ENCODE data around the gene NAV3. TPM values are rescaled to one million over a fixed set of nuclear protein-coding genes. Genes with fewer than 3 reads are reported as not detected.

Gene NAV3
- total RNA-seq, 2 donors from 2014 or later = not detected

DNA sequence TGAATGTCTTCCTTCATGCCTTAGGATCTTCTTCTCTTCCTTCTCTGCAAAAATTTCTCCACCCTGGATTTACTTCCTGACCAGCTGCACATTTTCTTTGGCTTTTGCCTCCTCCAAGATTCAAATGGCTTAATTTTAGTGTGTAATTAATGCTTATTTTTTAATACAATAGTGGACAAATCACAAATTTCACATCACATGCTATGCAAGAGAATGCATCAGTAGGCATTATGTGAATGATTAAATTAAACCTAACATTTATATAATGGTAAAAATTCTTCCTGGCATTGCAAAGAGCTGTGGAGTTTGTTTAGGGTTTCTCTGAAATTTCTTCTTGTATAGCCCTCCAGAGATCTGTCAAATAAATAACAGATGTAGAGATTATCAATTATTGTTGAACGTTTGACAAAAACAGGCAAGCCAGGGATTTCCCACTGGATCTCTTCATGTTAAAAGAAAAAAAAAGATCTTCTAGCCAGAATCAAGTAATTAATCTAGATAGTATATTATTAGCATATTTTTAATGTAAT lies 84.4 kb downstream of the NAV3 start:
- Mint-ChIP-seq H3K4me3 (no peak overlapping the region), H3K9me3 (peaks cover 3 to 6% of the 10 kb centered on the region in 2 donors), H3K36me3 (ENCODE audit: insufficient read depth in 2 of 2) (no peaks in the 10 kb centered on the region), H3K27me3 (ENCODE audit: low read depth) (no peaks in the 10 kb centered on the region), H3K4me1 (ENCODE audit: low read depth) (no peaks in the 10 kb centered on the region), H3K27ac (no peak overlapping the region)
- no peak for DNase-seq
- no peak for ATAC-seq (replicated peaks in 1 of 2)

DNA sequence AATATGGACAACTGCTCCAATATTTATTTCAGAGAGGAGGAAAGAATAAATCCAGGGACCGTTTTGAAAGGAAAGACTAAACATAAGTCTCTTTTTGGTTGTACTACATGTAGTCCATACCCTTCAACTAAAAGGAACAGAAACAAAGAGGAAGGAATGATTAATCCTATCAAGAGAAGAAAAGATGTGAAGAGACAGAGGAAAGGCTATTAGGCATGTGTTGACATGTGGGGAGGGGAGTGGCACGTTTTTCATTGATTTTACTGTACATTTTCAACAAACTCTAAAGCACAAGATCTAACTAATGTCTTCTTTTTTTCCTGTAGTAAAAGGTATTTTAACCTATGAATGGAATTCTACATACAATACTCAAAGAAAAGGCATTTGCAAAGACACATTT lies 85.6 kb downstream of the NAV3 start:
- Mint-ChIP-seq H3K36me3 (ENCODE audit: insufficient read depth in 2 of 2) (no peaks in the 10 kb centered on the region), H3K27ac (no peak overlapping the region), H3K9me3 (peaks cover 2 to 6% of the 10 kb centered on the region in 2 donors), H3K4me1 (ENCODE audit: low read depth) (no peaks in the 10 kb centered on the region), H3K4me3 (no peak overlapping the region), H3K27me3 (ENCODE audit: low read depth) (no peaks in the 10 kb centered on the region)
- ATAC-seq (replicated peaks in 1 of 2) = no peak
- DNase-seq = no peak

DNA sequence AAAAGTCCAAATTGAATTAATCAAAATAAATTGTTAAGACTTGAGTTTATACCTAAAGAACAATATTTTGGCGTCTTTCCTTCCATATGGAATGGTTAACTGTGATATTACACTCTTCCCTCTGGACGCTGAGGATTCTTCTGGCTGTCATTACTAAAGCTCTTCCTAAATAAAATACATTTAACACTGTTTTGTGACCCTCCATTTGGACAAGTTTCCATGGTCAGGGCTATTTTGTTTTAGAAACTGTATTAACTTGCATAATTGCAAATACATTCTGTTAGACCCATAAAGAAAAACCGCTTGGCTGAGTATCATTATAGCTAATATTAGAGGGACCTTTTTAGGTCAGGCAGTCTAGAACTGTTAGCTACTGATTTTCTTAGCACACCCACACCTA lies 87.4 kb downstream of the NAV3 start:
- H3K36me3 Mint-ChIP-seq (ENCODE audit: insufficient read depth in 2 of 2) = no peaks in the 10 kb centered on the region
- ATAC-seq (replicated peaks in 1 of 2) (no peak), DNase-seq (no peak)
- H3K27ac Mint-ChIP-seq = no peak overlapping the region
- H3K9me3 Mint-ChIP-seq = peaks cover 3 to 8% of the 10 kb centered on the region in 2 donors
- no peaks in the 10 kb centered on the region for H3K4me1 Mint-ChIP-seq (ENCODE audit: low read depth)
- no peaks in the 10 kb centered on the region for H3K27me3 Mint-ChIP-seq (ENCODE audit: low read depth)
- H3K4me3 Mint-ChIP-seq = no peak overlapping the region

DNA sequence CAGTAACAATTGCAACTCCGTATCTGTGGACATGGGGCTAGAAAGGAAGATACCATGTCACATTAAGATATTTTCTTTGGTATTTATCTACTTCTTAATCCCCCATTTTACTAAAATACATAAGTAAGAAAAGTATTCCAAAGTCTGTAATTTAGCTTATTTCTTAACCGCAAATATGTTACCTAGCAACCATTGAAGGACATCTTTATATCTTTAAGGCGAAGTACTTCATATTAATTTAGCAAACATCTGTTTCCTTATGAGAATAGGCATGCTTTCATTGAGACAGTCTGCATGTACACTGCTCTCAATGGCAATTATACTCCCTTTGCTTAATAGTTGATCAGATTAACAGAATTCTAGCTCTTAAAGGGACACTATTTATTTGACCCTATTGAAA lies 88.8 kb downstream of the NAV3 start:
- H3K27me3 Mint-ChIP-seq (ENCODE audit: low read depth) = no peaks in the 10 kb centered on the region

DNA sequence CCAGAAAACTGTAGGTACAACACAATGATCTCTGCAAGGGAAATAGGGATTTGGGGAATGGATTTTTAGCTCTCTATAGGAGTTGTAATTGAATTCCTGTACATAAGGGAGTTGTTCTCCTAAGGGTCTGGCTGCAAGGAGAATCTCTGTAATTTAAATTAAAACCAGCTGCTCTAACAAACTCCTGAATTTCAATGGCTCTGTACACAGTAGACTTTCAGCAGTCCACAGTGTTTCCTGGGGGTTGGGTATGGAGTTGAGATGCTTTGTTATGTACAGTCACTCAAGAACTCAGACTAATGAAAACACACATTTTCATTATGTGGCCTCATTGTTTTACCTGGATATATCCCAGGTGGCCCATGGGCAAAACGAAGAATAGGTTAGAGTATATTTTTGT lies 93.2 kb downstream of the NAV3 start:
- Mint-ChIP-seq H3K27me3 (ENCODE audit: low read depth) (no peaks in the 10 kb centered on the region), H3K4me1 (ENCODE audit: low read depth) (no peaks in the 10 kb centered on the region), H3K36me3 (ENCODE audit: insufficient read depth in 2 of 2) (no peaks in the 10 kb centered on the region), H3K9me3 (peaks cover 4 to 5% of the 10 kb centered on the region in 2 donors), H3K27ac (no peak overlapping the region), H3K4me3 (no peak overlapping the region)
- DNase-seq (no peak), ATAC-seq (replicated peaks in 1 of 2) (no peak)

More for the DNA sequence above, 88.8 kb downstream of the NAV3 start:
- H3K27ac Mint-ChIP-seq = no peak overlapping the region
- H3K4me3 Mint-ChIP-seq = no peak overlapping the region
- H3K9me3 Mint-ChIP-seq = peaks cover 6 to 8% of the 10 kb centered on the region in 2 donors
- no peak for DNase-seq
- no peak for ATAC-seq (replicated peaks in 1 of 2)
- no peaks in the 10 kb centered on the region for H3K4me1 Mint-ChIP-seq (ENCODE audit: low read depth)
- H3K36me3 Mint-ChIP-seq (ENCODE audit: insufficient read depth in 2 of 2) = no peaks in the 10 kb centered on the region

DNA sequence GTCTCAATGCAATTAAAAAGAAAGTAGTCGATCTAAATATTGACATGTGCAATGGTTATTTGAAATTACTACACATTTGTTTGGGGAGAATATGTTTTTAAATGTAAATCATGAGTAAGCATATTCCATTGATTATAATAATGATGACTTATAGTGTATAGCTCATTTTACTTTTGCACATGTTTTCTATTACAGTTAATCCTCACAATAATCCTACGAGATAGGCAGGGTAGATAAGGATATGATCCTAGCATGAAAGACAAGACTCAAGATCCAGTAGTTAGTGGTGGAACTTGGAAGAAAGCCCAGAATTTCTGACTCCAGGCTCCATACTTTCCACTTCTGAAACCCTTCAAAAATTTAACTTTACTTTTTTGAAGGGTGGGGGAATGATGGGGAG lies 94.0 kb downstream of the NAV3 start:
- DNase-seq (no peak), ATAC-seq (replicated peaks in 1 of 2) (no peak)
- Mint-ChIP-seq H3K9me3 (peaks cover 4 to 5% of the 10 kb centered on the region in 2 donors), H3K4me1 (ENCODE audit: low read depth) (no peaks in the 10 kb centered on the region), H3K36me3 (ENCODE audit: insufficient read depth in 2 of 2) (no peaks in the 10 kb centered on the region), H3K27me3 (ENCODE audit: low read depth) (no peaks in the 10 kb centered on the region), H3K27ac (no peak overlapping the region), H3K4me3 (no peak overlapping the region)

DNA sequence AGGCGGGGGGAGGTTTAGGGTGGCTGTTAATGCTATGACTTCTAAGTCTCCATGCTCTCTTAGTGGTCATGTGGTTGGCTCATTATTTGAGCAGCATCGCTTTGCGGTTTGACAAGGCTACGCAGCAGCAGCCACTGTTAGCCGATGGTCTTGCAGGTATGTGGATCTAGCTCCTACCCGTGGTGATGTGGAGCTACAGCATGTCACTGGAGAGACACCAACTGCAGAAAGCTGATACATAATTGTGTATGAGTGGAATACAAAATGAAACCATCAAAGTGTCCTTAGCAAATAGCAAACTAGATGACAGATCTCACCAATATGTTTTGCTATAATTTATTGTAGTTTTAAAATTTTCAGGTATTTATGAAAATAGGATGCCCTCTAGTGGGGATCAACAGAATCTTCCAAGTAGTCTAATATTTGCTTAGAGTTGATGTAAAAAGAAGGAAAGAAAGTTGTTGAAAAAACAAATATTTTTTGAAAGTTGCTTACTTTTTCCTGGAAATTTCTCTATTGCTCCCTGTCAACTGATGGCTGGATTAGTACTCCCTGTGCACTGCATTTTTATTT lies 94.9 kb downstream of the NAV3 start:
- Mint-ChIP-seq H3K27me3 (ENCODE audit: low read depth) (no peaks in the 10 kb centered on the region), H3K36me3 (ENCODE audit: insufficient read depth in 2 of 2) (peaks cover 0 to 2% of the 10 kb centered on the region in 2 donors), H3K4me1 (ENCODE audit: low read depth) (no peaks in the 10 kb centered on the region), H3K9me3 (peaks cover 4 to 5% of the 10 kb centered on the region in 2 donors), H3K4me3 (no peak overlapping the region), H3K27ac (no peak overlapping the region)
- DNase-seq (peak; percentile 3 to 19), ATAC-seq (replicated peaks in 1 of 2) (peak; percentile 47 to 66)

DNA sequence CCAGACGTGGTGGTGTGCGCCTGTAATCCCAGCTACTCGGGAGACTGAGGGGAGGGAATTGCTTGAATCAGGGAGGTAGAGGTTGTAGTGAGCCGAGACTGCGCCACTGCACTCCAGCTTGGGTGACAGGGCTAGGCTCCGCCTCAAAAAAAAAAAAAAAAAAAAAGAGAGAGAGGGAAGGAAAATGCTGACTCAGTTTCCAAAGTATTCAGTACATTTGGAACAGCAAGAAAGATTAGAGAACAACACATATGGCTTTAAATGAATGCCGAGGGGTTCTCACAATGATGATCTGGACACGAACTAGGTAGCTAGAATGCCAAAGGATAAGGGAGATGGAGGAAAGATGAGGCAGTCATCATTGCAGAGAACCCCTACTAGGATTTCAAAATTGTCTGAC lies 97.4 kb downstream of the NAV3 start:
- Mint-ChIP-seq H3K4me1 (ENCODE audit: low read depth) (no peaks in the 10 kb centered on the region), H3K27me3 (ENCODE audit: low read depth) (no peaks in the 10 kb centered on the region), H3K36me3 (ENCODE audit: insufficient read depth in 2 of 2) (peaks cover 0 to 2% of the 10 kb centered on the region in 2 donors), H3K4me3 (no peak overlapping the region), H3K9me3 (peaks cover 4 to 8% of the 10 kb centered on the region in 2 donors), H3K27ac (no peak overlapping the region)
- ATAC-seq (replicated peaks in 1 of 2) (no peak), DNase-seq (no peak)

DNA sequence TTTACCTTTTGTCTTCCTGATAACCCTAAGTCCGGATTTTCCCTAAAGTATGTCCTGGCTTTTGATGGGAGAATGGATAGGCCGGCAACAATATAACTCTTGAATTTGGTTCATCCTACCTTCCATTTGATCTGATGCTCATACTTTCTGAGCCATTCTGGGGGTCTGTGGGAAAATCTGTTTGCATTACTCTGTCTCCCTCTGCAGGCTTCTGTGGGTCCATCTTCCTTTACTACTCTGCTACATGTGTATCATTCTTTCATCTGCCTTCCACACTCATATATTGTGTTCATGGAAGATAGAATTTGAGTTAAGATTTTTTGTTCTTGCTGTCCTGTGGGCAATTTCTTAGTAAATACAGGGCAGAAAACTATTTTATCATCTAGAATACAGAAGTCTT lies 101.5 kb downstream of the NAV3 start:
- Mint-ChIP-seq H3K36me3 (ENCODE audit: insufficient read depth in 2 of 2) (peaks cover 0 to 2% of the 10 kb centered on the region in 2 donors), H3K9me3 (peaks cover 2 to 9% of the 10 kb centered on the region in 2 donors), H3K4me1 (ENCODE audit: low read depth) (no peaks in the 10 kb centered on the region), H3K27me3 (ENCODE audit: low read depth) (no peaks in the 10 kb centered on the region), H3K27ac (no peak overlapping the region), H3K4me3 (no peak overlapping the region)
- no peak for DNase-seq
- no peak for ATAC-seq (replicated peaks in 1 of 2)

DNA sequence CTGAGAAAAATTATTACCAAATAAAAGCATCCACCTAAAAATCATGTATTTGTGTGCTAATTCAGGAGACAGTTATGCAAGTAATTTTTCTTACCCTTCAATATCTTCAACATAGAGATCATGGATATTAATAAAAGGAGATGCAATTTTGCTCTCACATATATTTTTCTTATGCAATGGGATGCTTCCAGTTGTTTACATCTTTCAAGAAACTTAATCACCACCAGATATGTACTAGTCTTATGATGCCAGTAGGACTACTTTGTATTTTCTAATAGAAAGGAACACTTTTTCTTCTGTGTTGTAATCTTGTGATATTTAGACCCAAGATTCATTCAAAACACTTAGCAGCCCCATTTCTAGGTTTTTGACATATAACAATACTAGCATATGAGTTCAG lies 107.6 kb downstream of the NAV3 start:
- Mint-ChIP-seq H3K9me3 (peaks cover 2 to 3% of the 10 kb centered on the region in 2 donors), H3K27me3 (ENCODE audit: low read depth) (no peaks in the 10 kb centered on the region), H3K4me3 (no peak overlapping the region), H3K36me3 (ENCODE audit: insufficient read depth in 2 of 2) (no peaks in the 10 kb centered on the region), H3K27ac (no peak overlapping the region), H3K4me1 (ENCODE audit: low read depth) (no peaks in the 10 kb centered on the region)
- DNase-seq = no peak
- ATAC-seq (replicated peaks in 1 of 2) = no peak

DNA sequence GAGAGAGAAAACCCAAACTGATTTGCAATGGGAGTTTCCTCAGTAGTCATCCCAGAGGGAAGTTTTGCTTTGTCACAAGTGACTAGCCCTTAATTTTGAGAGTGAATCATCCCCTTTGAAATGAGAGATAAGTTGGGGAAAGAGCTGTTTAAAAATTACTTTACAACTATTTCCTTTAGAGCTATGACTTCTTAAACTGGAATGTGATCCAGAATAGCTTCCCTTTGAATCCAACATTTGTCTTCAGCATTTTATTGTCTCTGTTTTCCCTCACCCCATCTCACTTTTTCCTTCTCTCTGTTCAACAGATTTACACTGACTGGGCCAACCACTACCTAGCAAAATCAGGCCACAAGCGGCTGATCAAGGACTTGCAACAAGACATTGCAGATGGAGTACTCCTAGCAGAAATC lies 109.3 kb downstream of the NAV3 start:
- H3K36me3 Mint-ChIP-seq (ENCODE audit: insufficient read depth in 2 of 2) = no peaks in the 10 kb centered on the region
- ATAC-seq (replicated peaks in 1 of 2) (no peak), DNase-seq (no peak)
- peaks cover 3% of the 10 kb centered on the region in 2 donors for H3K9me3 Mint-ChIP-seq
- H3K27me3 Mint-ChIP-seq (ENCODE audit: low read depth) = no peaks in the 10 kb centered on the region
- H3K4me1 Mint-ChIP-seq (ENCODE audit: low read depth) = no peaks in the 10 kb centered on the region
- no peak overlapping the region for H3K27ac Mint-ChIP-seq
- H3K4me3 Mint-ChIP-seq = no peak overlapping the region

DNA sequence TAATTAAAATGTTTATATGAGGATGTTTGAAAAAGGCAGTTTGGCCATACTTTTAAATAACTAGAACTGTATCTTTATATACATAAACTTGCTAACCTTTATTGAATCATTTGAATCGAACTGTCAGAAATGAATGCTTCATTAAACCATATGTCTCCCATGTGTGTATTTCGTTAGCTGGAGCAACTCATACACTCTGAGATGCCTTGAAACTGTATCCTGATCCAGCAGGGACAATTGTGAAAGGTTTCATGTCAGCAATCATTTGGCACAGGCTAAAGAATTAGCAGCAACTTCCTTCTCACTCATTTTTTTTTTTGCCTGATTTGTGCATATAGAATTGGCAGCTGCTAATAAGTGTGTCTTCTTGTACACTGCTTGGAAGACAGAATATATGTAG lies 109.9 kb downstream of the NAV3 start:
- H3K4me3 Mint-ChIP-seq = no peak overlapping the region
- H3K36me3 Mint-ChIP-seq (ENCODE audit: insufficient read depth in 2 of 2) = no peaks in the 10 kb centered on the region
- ATAC-seq (replicated peaks in 1 of 2) (no peak), DNase-seq (no peak)
- no peaks in the 10 kb centered on the region for H3K27me3 Mint-ChIP-seq (ENCODE audit: low read depth)
- H3K27ac Mint-ChIP-seq = no peak overlapping the region
- H3K4me1 Mint-ChIP-seq (ENCODE audit: low read depth) = no peaks in the 10 kb centered on the region
- H3K9me3 Mint-ChIP-seq = peaks cover 3 to 4% of the 10 kb centered on the region in 2 donors

DNA sequence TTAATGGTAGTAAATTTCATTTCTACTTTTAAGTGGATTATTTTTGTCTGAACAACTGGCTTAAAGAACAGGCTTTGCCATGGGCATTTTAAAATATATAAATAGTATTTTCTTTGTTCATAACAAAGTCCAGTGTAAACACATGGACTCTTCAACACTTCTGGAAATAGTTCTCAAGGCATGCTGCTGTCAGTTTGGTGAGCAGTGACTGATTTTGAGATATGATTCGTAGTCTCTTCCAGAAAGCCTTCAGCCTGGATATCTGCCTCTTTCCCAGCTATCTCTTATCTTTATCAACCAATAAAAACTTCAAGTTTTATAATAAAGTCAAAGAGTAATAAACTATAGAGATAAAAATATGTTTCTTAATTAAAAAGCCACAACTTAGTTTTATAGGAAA lies 110.7 kb downstream of the NAV3 start:
- H3K4me3 Mint-ChIP-seq = no peak overlapping the region
- H3K27ac Mint-ChIP-seq = no peak overlapping the region
- no peaks in the 10 kb centered on the region for H3K4me1 Mint-ChIP-seq (ENCODE audit: low read depth)
- no peaks in the 10 kb centered on the region for H3K27me3 Mint-ChIP-seq (ENCODE audit: low read depth)
- no peak for DNase-seq
- ATAC-seq (replicated peaks in 1 of 2) = no peak
- peaks cover 3 to 4% of the 10 kb centered on the region in 2 donors for H3K9me3 Mint-ChIP-seq
- no peaks in the 10 kb centered on the region for H3K36me3 Mint-ChIP-seq (ENCODE audit: insufficient read depth in 2 of 2)

DNA sequence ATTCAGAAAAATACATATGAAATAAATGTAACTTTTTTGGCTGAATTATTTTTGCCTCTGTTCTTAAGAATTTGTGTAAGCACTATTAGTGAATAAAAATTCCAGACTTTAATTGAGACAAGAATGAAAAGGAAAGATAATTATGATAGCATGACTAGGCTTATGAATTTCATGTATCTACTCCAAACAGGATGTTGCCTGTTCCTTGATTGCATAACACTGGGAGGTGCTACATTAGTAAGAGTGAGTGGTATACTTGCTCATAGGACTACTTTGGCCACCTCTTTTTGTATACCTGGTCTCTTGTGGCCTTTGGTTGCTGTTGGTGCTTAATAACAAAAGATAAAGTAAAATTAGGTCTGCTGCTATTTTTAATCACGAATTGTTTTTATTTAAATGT lies 112.8 kb downstream of the NAV3 start:
- no peaks in the 10 kb centered on the region for H3K36me3 Mint-ChIP-seq (ENCODE audit: insufficient read depth in 2 of 2)
- H3K4me3 Mint-ChIP-seq = no peak overlapping the region
- DNase-seq = no peak
- peaks cover 3 to 4% of the 10 kb centered on the region in 2 donors for H3K9me3 Mint-ChIP-seq
- H3K27ac Mint-ChIP-seq = no peak overlapping the region
- H3K27me3 Mint-ChIP-seq (ENCODE audit: low read depth) = no peaks in the 10 kb centered on the region
- ATAC-seq (replicated peaks in 1 of 2) = no peak
- H3K4me1 Mint-ChIP-seq (ENCODE audit: low read depth) = no peaks in the 10 kb centered on the region

Measured in activated T-cell treated with anti-CD3 and anti-CD28 coated beads, Interleukin-2, amount 50 U/mL, for 72 hours (primary cell).